B cell (primary cell): Measurements from ENCODE around the gene CCDC116. TPM values are rescaled to one million over a fixed set of nuclear protein-coding genes. Genes with fewer than 3 reads are reported as not detected.

Experiments
- ATAC-seq: fragments of 200-7000 bp; cut with Tn5 transposase; one replicate; pipeline ENCODE4 v1.10.0; 2021; ENCODE audit warnings: low read depth, mild to moderate bottlenecking, moderate number of reproducible peaks, moderate library complexity
- CTCF ChIA-PET: fragments of 350-600 bp; sonication (Branson Sonifier 250); formaldehyde crosslinking; loops from one replicate; lab custom pipeline; 2021; ENCODE audit warnings: antibody characterized with exemption, inconsistent platforms; lab: Charles Lee
- POLR2A ChIA-PET: fragments of 350-600 bp; sonication (Branson Sonifier 250); formaldehyde crosslinking; loops from one replicate; lab custom pipeline; 2021; ENCODE audit warnings: antibody characterized with exemption; lab: Charles Lee
- DNase-seq: peaks from one replicate; pipeline ENCODE4 v3.0.0; 2013
- H2AFZ ChIP-seq: 2 replicates; pipeline ENCODE4 v1.6.1; 2012; ENCODE audit warnings: mild to moderate bottlenecking, low read depth, low read length; ENCODE audit not compliant: insufficient read depth, poor library complexity, severe bottlenecking
- H3K27ac ChIP-seq, 2 donors: 1 replicate in 1 of 2; 2 replicates in 1 of 2; pipeline ENCODE4 v1.5.1; 2012 to 2013; ENCODE audit warnings: low read length in 2 of 2, mild to moderate bottlenecking in 2 of 2, moderate library complexity in 1 of 2
- H3K27me3 ChIP-seq, 4 experiments: fragments of 200-600 bp in 1 of 4; sonication (generic) in 1 of 4; replicated peaks in 1 of 4; 1 replicate in 2 of 4; 2 replicates in 2 of 4; pipeline versions ENCODE4 v1.6.1 to v1.7.0; 2013 to 2016; ENCODE audit warnings: low read length in 3 of 4, mild to moderate bottlenecking in 2 of 4, mixed read lengths in 1 of 4, moderate library complexity in 1 of 4; ENCODE audit not compliant: insufficient read depth in 4 of 4, control insufficient read depth in 3 of 4; ENCODE audit errors: control extremely low read depth in 1 of 4
- H3K36me3 ChIP-seq, 2 experiments: replicated peaks in 1 of 2; 1 replicate in 1 of 2; 2 replicates in 1 of 2; pipeline versions ENCODE4 v1.6.1 to v1.7.1; 2013; ENCODE audit warnings: low read length in 1 of 2; ENCODE audit not compliant: insufficient read depth in 2 of 2, control insufficient read depth in 1 of 2; ENCODE audit errors: control extremely low read depth in 1 of 2, extremely low read depth in 1 of 2
- H3K4me1 ChIP-seq, 2 donors: fragments of 200-600 bp in 1 of 2; sonication (generic) in 1 of 2; 1 replicate in 1 of 2; 2 replicates in 1 of 2; pipeline versions ENCODE4 v1.5.1 to v1.6.1; 2013 to 2017; ENCODE audit warnings: low read length in 2 of 2; ENCODE audit not compliant: control insufficient read depth in 2 of 2, insufficient read depth in 2 of 2
- H3K4me2 ChIP-seq: replicated peaks from 2 replicates; pipeline ENCODE3; 2012; ENCODE audit warnings: mild to moderate bottlenecking, low read depth, low read length; ENCODE audit not compliant: poor library complexity, severe bottlenecking
- H3K4me3 ChIP-seq, 5 experiments: fragments of 200-600 bp in 1 of 5; sonication (generic) in 1 of 5; 1 replicate in 3 of 5; 2 replicates in 2 of 5; pipeline versions ENCODE4 v1.5.1 to v1.7.0; 2011 to 2016; ENCODE audit warnings: low read length in 4 of 5, mild to moderate bottlenecking in 4 of 5, low read depth in 2 of 5, control low read depth in 1 of 5, moderate library complexity in 1 of 5; ENCODE audit not compliant: insufficient read depth in 1 of 5; ENCODE audit errors: control extremely low read depth in 1 of 5, extremely low read depth in 1 of 5
- H3K79me2 ChIP-seq: fragments of 200-600 bp; sonication (generic); one replicate; pipeline ENCODE4 v1.6.0; 2016; ENCODE audit warnings: low read length; ENCODE audit not compliant: control insufficient read depth, insufficient read depth
- H3K9ac ChIP-seq: fragments of 200-600 bp; sonication (generic); 2 replicates; pipeline ENCODE4 v1.6.1; 2017; ENCODE audit warnings: mild to moderate bottlenecking, low read length, moderate library complexity
- H3K9me3 ChIP-seq, 3 donors: one replicate each; pipeline versions ENCODE4 v1.6.1 to v1.7.1; 2013; ENCODE audit warnings: low read length in 2 of 3; ENCODE audit not compliant: control insufficient read depth in 2 of 3, insufficient read depth in 1 of 3; ENCODE audit errors: control extremely low read depth in 1 of 3
- H4K20me1 ChIP-seq: 2 replicates; pipeline ENCODE4 v1.6.0; 2012; ENCODE audit warnings: mild to moderate bottlenecking, low read length; ENCODE audit not compliant: insufficient read depth, control insufficient read depth, poor library complexity, severe bottlenecking
- H3K27ac Mint-ChIP-seq: one replicate; pipeline ENCODE4 v1.8.0; 2021; ENCODE audit warnings: mixed read lengths
- H3K27me3 Mint-ChIP-seq: one replicate; pipeline ENCODE4 v1.8.0; 2021; ENCODE audit warnings: mixed read lengths
- H3K4me1 Mint-ChIP-seq: one replicate; pipeline ENCODE4 v1.8.0; 2021; ENCODE audit warnings: mixed read lengths
- H3K4me3 Mint-ChIP-seq: one replicate; pipeline ENCODE4 v1.8.0; 2021; ENCODE audit warnings: mixed read lengths
- H3K9me3 Mint-ChIP-seq: one replicate; pipeline ENCODE4 v1.8.0; 2022; ENCODE audit warnings: mixed read lengths; ENCODE audit not compliant: insufficient read depth
- CTCF ChIP-seq: fragments of 200-600 bp; IDR thresholded peaks from one replicate; pipeline ENCODE4 v1.8.0; 2022; ENCODE audit warnings: antibody characterized with exemption, mild to moderate bottlenecking
- EZH2 ChIP-seq: IDR thresholded peaks from 2 replicates; pipeline ENCODE4 v1.6.1; 2012; ENCODE audit warnings: borderline replicate concordance, low read depth, mild to moderate bottlenecking, moderate library complexity, low read length; ENCODE audit not compliant: insufficient read depth, poor library complexity, severe bottlenecking
- WGBS: methylation state at CpG from one replicate; pipeline ENCODE4 v1.1.5; 2013; ENCODE audit warnings: missing lambda C conversion rate; ENCODE audit not compliant: insufficient coverage; 5-methylcytosine and 5-hydroxymethylcytosine counted together
- intact Hi-C: fragments of 100-400 bp; cut with micrococcal nuclease; formaldehyde crosslinking; loops from one replicate; pipeline ENCODE4 v1.10.0; 2022
- polyA plus RNA-seq: library from polyadenylated mRNA; depleted of rRNA; stranded (reverse); fragments of >200 nt; gene quantifications from 2 replicates; pipeline ENCODE4 v1.2.3, GENCODE V29; 2012
- total RNA-seq, 2 donors: library from RNA; stranded (reverse); fragments of 120-200 nt in 1 of 2; gene quantifications; 1 replicate in 1 of 2; 2 replicates in 1 of 2; pipeline versions ENCODE4 v1.2.3 to v1.2.4, GENCODE V29; 2013 to 2022

CCDC116 gene
- total and polyA plus RNA-seq, 2 donors (not counting 1 experiment from before 2014, with no cell fraction given), result 0.52 to 0.55 TPM

- WGBS, result 95% methylated on average over 7 of the region's 7 CpGs
- Histone ChIP-seq H3K9ac (no peak overlapping the region), H3K4me3 (no peak overlapping the region), H2AFZ (no peak overlapping the region), H4K20me1 (peaks cover 85% of the 10 kb centered on the region), H3K79me2 (peaks cover 94% of the 10 kb centered on the region), H3K27me3 (no peaks in the 10 kb centered on the region), H3K4me2 (no peak overlapping the region), H3K9me3 (no peaks in the 10 kb centered on the region), H3K27ac (no peak overlapping the region), H3K4me1 (peaks cover 12 to 33% of the 10 kb centered on the region in 2 donors), H3K36me3 (peaks cover 8 to 33% of the 10 kb centered on the region in 2 experiments)
- H3K27me3 Mint-ChIP-seq, result no peaks in the 10 kb centered on the region
- H3K9me3 Mint-ChIP-seq, result no peaks in the 10 kb centered on the region
- DNase-seq, result no peak
- intact Hi-C loops, result no loop called here
- ChIA-PET POLR2A (no interaction called here), CTCF (interaction anchor here (0.8 kb wide), 1 partner anchor 34 kb away, joined by 3 read pairs; no protein-coding TSS in a partner anchor)
- ATAC-seq, result no peak
- H3K4me3 Mint-ChIP-seq, result no peak overlapping the region
- no peak for TF ChIP-seq CTCF
- no peak for TF ChIP-seq EZH2
- peaks cover 41% of the 10 kb centered on the region for H3K4me1 Mint-ChIP-seq
- H3K27ac Mint-ChIP-seq, result peak overlapping the region; percentile 26
Measured at GRCh38 chr22:21612858-21613257, 19.7 kb upstream of the CCDC116 start.

- TF ChIP-seq EZH2 (no peak), CTCF (no peak)
- Histone ChIP-seq H4K20me1 (peaks cover 81% of the 10 kb centered on the region), H3K27me3 (no peaks in the 10 kb centered on the region), H3K9ac (no peak overlapping the region), H3K4me3 (no peak overlapping the region), H2AFZ (no peak overlapping the region), H3K27ac (peak overlapping the region in 1 of 2 donors; percentile 43), H3K4me2 (no peak overlapping the region), H3K9me3 (no peaks in the 10 kb centered on the region), H3K4me1 (peaks cover 12 to 33% of the 10 kb centered on the region in 2 donors), H3K36me3 (peaks cover 8 to 35% of the 10 kb centered on the region in 2 experiments), H3K79me2 (peaks cover 90% of the 10 kb centered on the region)
- DNase-seq (no peak), ATAC-seq (no peak)
- whole genome bisulfite sequencing, result 74% methylated on average over 3 of the region's 4 CpGs
- H3K4me1 Mint-ChIP-seq, result peaks cover 42% of the 10 kb centered on the region
- no peaks in the 10 kb centered on the region for H3K9me3 Mint-ChIP-seq
- CTCF ChIA-PET, result no interaction called here
- no peak overlapping the region for H3K4me3 Mint-ChIP-seq
- intact Hi-C loops, result no loop called here
- peak overlapping the region; percentile 70 for H3K27ac Mint-ChIP-seq
- no peaks in the 10 kb centered on the region for H3K27me3 Mint-ChIP-seq
- POLR2A ChIA-PET, result no interaction called here
Measured at GRCh38 chr22:21613553-21614233, 18.9 kb upstream of the CCDC116 start.
